GM18520 (cell line): ENCODE data around the gene CHST12.

ENCODE experiments used
- ATAC-seq: cut with Tn5 transposase; IDR thresholded peaks from one replicate; pipeline ENCODE4 v1.9.1; 2021; ENCODE audit not compliant: unreplicated experiment

CHST12 gene

GRCh38 chr7:2478399-2478785 is 75.0 kb downstream of the CHST12 start:
- ATAC-seq = no peak

DNA sequence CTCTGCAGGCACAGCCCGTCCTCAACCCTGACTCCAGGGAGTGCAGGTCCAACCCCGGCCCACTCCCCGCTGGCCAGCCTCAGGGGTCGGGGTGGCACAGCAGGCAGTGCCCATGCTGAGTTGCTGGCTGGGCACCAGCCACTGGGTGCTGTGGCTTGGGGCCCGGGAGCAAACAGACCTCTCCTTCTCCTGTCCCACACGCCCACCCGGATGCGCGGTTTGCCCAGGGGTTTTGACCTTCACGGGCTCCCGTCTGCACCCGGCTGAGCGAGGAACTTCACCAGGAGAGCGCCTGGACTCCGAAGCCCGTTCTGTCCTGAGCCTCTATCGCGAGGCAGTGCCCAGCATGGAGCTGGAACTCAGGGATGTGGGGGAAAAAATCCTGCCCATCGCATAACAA is 75.4 kb downstream of the CHST12 start:
- ATAC-seq = no peak

GRCh38 chr7:2479276-2480069 is 76.1 kb downstream of the CHST12 start:
- no peak for ATAC-seq

- ATAC-seq = no peak
Observed at GRCh38 chr7:2480070-2480408, 76.6 kb downstream of the CHST12 start.

DNA sequence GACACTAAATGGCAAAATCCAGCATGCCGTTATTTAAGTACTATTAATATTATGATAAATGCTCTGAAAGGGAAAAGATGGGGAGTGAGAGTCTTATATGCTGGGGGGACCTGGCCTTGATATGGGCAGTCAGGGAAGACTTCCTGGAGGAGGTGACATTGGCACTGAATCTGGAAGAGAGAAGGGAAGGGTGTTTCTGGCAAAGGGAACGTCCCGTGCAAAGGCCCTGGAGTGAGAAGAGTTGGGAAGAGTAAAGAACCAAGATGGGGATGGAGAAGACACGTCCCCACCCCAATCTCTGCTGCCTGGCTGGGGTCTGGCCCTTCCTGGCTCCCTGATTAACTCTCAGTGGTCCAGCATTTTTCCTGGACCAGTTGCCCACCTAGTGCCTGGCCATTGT is 77.8 kb downstream of the CHST12 start:
- ATAC-seq = no peak

- no peak for ATAC-seq
Observed at GRCh38 chr7:2482725-2483451, 79.5 kb downstream of the CHST12 start.

GRCh38 chr7:2483494-2483893 is 80.1 kb downstream of the CHST12 start:
- ATAC-seq = no peak

DNA sequence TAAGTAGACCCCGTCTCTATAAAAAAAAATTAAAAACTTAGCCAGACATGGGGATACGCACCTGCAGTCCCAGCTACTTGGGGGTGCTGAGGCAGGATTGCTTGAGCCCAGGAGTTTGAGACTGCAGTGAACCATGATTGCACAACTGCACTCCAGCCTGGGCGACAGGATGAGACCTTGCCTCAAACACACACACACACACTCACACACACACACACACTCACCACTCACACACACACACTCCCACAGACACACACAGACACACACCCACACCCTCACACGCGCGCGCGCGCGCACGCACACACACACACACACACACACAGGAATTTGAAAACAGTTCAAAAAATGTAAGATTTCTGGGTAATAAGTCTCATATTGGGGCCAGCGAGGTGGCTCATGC is 81.5 kb downstream of the CHST12 start:
- no peak for ATAC-seq

- no peak for ATAC-seq
Observed at GRCh38 chr7:2487586-2488271, 84.3 kb downstream of the CHST12 start.

DNA sequence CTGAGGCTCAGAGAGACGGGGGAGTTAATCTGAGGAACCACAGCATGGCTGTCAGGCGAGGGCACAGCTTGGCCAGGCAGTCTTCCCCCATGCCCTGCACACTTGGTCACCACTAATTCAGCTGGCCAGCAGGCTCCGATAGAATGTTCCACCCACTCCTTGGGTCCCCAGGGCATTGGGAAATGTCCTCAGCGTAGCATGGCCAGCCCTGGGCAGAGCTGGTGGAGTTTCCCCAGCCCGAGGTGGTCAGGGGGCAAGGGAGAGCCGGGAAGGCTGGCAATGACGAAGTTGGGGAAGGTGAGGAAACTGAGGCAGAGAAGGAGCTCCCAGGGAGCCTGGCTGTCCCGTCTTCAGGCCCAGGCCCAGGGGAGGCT is 84.8 kb downstream of the CHST12 start:
- no peak for ATAC-seq

DNA sequence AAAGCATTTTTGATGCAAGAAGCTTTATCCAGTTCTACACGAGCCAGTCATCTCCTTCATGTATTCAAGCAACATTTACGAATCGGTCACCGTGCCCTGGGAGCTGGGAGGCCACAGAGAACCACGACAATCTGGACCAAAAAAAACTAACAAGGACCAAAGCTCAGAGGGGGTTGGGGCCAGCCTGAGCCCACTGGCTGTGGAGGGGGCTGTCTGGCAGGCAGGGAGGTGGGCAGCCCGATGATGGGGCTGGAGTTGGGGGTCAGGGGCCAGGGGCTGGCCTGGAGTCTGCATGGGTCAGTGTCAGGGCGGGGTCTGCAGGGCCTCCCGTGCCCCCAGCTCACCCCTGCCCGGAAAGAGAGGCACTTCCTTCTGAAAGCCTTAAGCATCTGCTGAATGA is 85.3 kb downstream of the CHST12 start:
- no peak for ATAC-seq

DNA sequence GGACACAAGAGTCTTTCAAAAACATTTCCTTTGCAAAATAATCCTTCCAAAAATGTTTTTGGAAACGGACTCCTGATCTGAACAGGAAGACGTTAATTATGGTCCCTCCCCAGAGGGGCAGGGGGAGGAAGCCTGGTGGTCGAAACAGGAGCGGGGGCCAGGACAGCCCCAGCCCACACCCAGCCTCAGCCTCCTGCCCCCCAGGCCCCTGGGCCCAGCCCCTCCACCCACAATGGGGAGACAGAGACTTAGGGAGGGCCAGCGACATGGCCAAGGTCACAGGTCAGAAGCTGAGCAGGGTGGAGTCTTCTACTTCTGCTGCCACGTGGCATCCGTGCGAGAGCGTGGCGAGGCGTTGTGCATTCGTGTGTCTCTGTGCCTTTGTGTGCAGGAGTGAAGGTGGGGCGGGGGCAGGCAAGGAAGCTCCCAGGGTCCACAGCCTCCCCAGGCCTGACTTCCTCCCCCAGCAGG is 86.8 kb downstream of the CHST12 start:
- ATAC-seq = no peak

GRCh38 chr7:2492038-2492437 is 88.6 kb downstream of the CHST12 start:
- ATAC-seq = no peak

- no peak for ATAC-seq
Observed at GRCh38 chr7:2493205-2494164, 90.1 kb downstream of the CHST12 start.

GRCh38 chr7:2494191-2495130 is 91.0 kb downstream of the CHST12 start:
- no peak for ATAC-seq

DNA sequence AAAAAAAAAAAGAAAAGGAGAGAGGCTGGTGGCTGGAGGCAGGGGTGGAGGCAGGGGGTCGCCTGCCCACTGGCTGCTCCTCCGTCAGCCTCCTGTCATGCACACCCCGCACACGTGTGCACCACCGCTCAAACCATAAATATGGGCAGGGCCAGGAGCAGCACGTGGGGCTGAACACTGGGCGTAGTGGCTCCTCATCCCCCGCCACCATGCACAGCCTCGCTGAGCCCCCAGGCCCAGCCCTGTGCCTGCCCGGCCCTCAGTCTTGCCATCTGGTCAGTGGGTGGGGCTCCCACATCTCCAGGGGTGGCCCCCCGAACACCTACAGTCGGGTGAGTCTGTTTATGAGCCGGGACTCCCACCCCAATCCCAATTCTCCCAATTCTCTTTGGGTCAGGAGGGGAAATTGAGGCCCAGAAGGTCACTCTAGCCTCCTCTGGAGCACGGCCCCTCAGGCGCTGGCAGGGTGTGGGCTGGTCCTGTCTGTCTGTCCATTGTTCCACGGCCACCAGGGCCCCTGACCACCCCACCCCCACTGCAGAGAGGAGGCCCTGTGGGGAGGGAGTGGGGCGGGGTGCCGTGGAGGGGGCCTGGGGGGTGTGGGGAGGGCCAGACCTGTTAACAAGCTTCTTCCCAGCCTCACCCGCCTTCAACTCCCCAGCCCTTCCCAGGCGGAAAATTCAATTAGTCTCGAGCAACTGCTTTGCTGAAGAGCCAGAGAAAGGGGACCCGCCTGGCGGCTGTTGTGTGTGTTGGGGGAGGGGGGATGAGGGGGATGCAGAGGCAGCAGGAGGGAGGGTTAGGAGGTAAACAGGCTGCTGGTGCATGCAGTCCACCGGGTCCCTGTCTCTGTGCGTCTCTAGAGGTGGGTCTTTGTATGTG is 92.2 kb downstream of the CHST12 start:
- no peak for ATAC-seq

GRCh38 chr7:2496375-2496774 is 93.0 kb downstream of the CHST12 start:
- no peak for ATAC-seq

DNA sequence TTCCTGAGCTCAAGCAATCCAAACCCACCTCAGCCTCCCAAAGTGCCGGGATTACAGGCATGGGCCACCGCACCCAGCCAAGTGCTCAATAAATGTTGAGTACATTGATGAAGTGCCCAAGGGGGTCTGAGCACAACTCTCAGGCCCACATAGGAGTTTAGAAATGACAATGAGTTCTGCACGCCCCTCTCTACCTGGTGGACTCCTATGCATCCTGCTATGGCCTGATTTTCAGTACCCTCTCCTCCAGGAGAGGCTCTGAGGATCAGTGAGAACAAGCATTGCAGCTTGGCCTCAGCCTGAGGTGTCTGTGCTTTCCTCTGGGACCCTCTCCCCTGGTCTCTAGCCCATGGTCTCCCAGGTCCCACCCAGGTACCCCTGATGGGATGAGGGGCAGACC is 93.7 kb downstream of the CHST12 start:
- no peak for ATAC-seq
